Measurements from ENCODE around the gene CENPH.
"Not testable (repeated sequence)": the region's sequence is repeated elsewhere in the genome, so short reads cannot be mapped to it uniquely, and the experiment has no call there.

Gene CENPH

GRCh38 chr5:69181659-69182293 lies 7.6 kb upstream of the CENPH start:
- not testable (repeated sequence) for H3K36me3 Mint-ChIP-seq; H3K4me3 Mint-ChIP-seq; H3K27ac Mint-ChIP-seq; H3K4me1 Mint-ChIP-seq (ENCODE audit: low read depth); H3K27me3 Mint-ChIP-seq; H3K9me3 Mint-ChIP-seq (ENCODE audit: low read depth)

- no peaks in the 10 kb centered on the region for H3K27me3 Mint-ChIP-seq
- H3K9me3 Mint-ChIP-seq (ENCODE audit: low read depth): no peaks in the 10 kb centered on the region
- H3K27ac Mint-ChIP-seq: no peak overlapping the region
- no peak overlapping the region for H3K4me3 Mint-ChIP-seq
- H3K4me1 Mint-ChIP-seq (ENCODE audit: low read depth): peaks cover 7% of the 10 kb centered on the region
- H3K36me3 Mint-ChIP-seq: no peaks in the 10 kb centered on the region
Measured at GRCh38 chr5:69184621-69185020, 4.8 kb upstream of the CENPH start.

- Mint-ChIP-seq H3K27ac (no peak overlapping the region), H3K9me3 (ENCODE audit: low read depth) (no peaks in the 10 kb centered on the region), H3K27me3 (no peaks in the 10 kb centered on the region), H3K4me1 (ENCODE audit: low read depth) (peaks cover 11% of the 10 kb centered on the region), H3K4me3 (no peak overlapping the region), H3K36me3 (peaks cover 2% of the 10 kb centered on the region)
Measured at GRCh38 chr5:69187342-69187741, 2.0 kb upstream of the CENPH start.

GRCh38 chr5:69188811-69189161 lies 597 bp upstream of the CENPH start:
- Mint-ChIP-seq H3K4me3 (peak overlapping the region; percentile 96), H3K4me1 (ENCODE audit: low read depth) (peaks cover 11% of the 10 kb centered on the region), H3K36me3 (peaks cover 4% of the 10 kb centered on the region), H3K27ac (peak overlapping the region; percentile 77), H3K27me3 (no peaks in the 10 kb centered on the region), H3K9me3 (ENCODE audit: low read depth) (no peaks in the 10 kb centered on the region)

- Mint-ChIP-seq H3K9me3 (ENCODE audit: low read depth) (no peaks in the 10 kb centered on the region), H3K36me3 (peaks cover 11% of the 10 kb centered on the region), H3K27me3 (no peaks in the 10 kb centered on the region), H3K4me3 (no peak overlapping the region), H3K4me1 (ENCODE audit: low read depth) (no peaks in the 10 kb centered on the region), H3K27ac (no peak overlapping the region)
Measured at GRCh38 chr5:69202497-69202896, 13.1 kb downstream of the CENPH start.

GRCh38 chr5:69206528-69207190 lies 17.3 kb downstream of the CENPH start:
- Mint-ChIP-seq H3K4me1 (ENCODE audit: low read depth) (no peaks in the 10 kb centered on the region), H3K4me3 (no peak overlapping the region), H3K27me3 (no peaks in the 10 kb centered on the region), H3K36me3 (peaks cover 3% of the 10 kb centered on the region), H3K9me3 (ENCODE audit: low read depth) (no peaks in the 10 kb centered on the region), H3K27ac (no peak overlapping the region)

GRCh38 chr5:69209602-69210001 lies 20.2 kb downstream of the CENPH start:
- Mint-ChIP-seq H3K4me1 (ENCODE audit: low read depth) (no peaks in the 10 kb centered on the region), H3K36me3 (no peaks in the 10 kb centered on the region), H3K27me3 (no peaks in the 10 kb centered on the region), H3K9me3 (ENCODE audit: low read depth) (no peaks in the 10 kb centered on the region), H3K27ac (no peak overlapping the region), H3K4me3 (no peak overlapping the region)

GRCh38 chr5:69211200-69211599 lies 21.8 kb downstream of the CENPH start:
- H3K36me3 Mint-ChIP-seq: no peaks in the 10 kb centered on the region
- no peaks in the 10 kb centered on the region for H3K9me3 Mint-ChIP-seq (ENCODE audit: low read depth)
- peaks cover 3% of the 10 kb centered on the region for H3K4me1 Mint-ChIP-seq (ENCODE audit: low read depth)
- H3K27me3 Mint-ChIP-seq: no peaks in the 10 kb centered on the region
- H3K4me3 Mint-ChIP-seq: no peak overlapping the region
- no peak overlapping the region for H3K27ac Mint-ChIP-seq

GRCh38 chr5:69212022-69212421 lies 22.6 kb downstream of the CENPH start:
- Mint-ChIP-seq H3K4me1 (ENCODE audit: low read depth) (peaks cover 5% of the 10 kb centered on the region), H3K9me3 (ENCODE audit: low read depth) (no peaks in the 10 kb centered on the region), H3K4me3 (no peak overlapping the region), H3K27ac (no peak overlapping the region), H3K36me3 (no peaks in the 10 kb centered on the region), H3K27me3 (no peaks in the 10 kb centered on the region)

- Mint-ChIP-seq H3K4me1 (ENCODE audit: low read depth) (peaks cover 14% of the 10 kb centered on the region), H3K27me3 (no peaks in the 10 kb centered on the region), H3K4me3 (no peak overlapping the region), H3K27ac (no peak overlapping the region), H3K9me3 (ENCODE audit: low read depth) (no peaks in the 10 kb centered on the region), H3K36me3 (no peaks in the 10 kb centered on the region)
Measured at GRCh38 chr5:69213513-69214215, 24.3 kb downstream of the CENPH start.

GRCh38 chr5:69217151-69217511 lies 27.7 kb downstream of the CENPH start:
- Mint-ChIP-seq H3K36me3 (peaks cover 2% of the 10 kb centered on the region), H3K4me1 (ENCODE audit: low read depth) (peaks cover 22% of the 10 kb centered on the region), H3K27me3 (no peaks in the 10 kb centered on the region), H3K9me3 (ENCODE audit: low read depth) (no peaks in the 10 kb centered on the region), H3K4me3 (peak overlapping the region; percentile 97), H3K27ac (peak overlapping the region; percentile 96)

GRCh38 chr5:69217548-69218526 lies 28.5 kb downstream of the CENPH start:
- Mint-ChIP-seq H3K4me3 (peak overlapping the region; percentile 97), H3K4me1 (ENCODE audit: low read depth) (peaks cover 24% of the 10 kb centered on the region), H3K27ac (peak overlapping the region; percentile 96), H3K36me3 (peaks cover 3% of the 10 kb centered on the region), H3K27me3 (no peaks in the 10 kb centered on the region), H3K9me3 (ENCODE audit: low read depth) (no peaks in the 10 kb centered on the region)

GRCh38 chr5:69219939-69220338 lies 30.6 kb downstream of the CENPH start:
- Mint-ChIP-seq H3K27me3 (no peaks in the 10 kb centered on the region), H3K36me3 (peaks cover 3% of the 10 kb centered on the region), H3K4me3 (no peak overlapping the region), H3K27ac (no peak overlapping the region), H3K4me1 (ENCODE audit: low read depth) (peaks cover 24% of the 10 kb centered on the region), H3K9me3 (ENCODE audit: low read depth) (no peaks in the 10 kb centered on the region)

- not testable (repeated sequence) for H3K27me3 Mint-ChIP-seq; H3K27ac Mint-ChIP-seq; H3K9me3 Mint-ChIP-seq (ENCODE audit: low read depth); H3K36me3 Mint-ChIP-seq; H3K4me3 Mint-ChIP-seq
- peaks cover 24% of the 10 kb centered on the region for H3K4me1 Mint-ChIP-seq (ENCODE audit: low read depth)
Measured at GRCh38 chr5:69220371-69220770, 31.0 kb downstream of the CENPH start.

GRCh38 chr5:69220833-69221232 lies 31.4 kb downstream of the CENPH start:
- peaks cover 24% of the 10 kb centered on the region for H3K4me1 Mint-ChIP-seq (ENCODE audit: low read depth)
- H3K36me3 Mint-ChIP-seq; H3K27ac Mint-ChIP-seq; H3K27me3 Mint-ChIP-seq; H3K4me3 Mint-ChIP-seq; H3K9me3 Mint-ChIP-seq (ENCODE audit: low read depth): not testable (repeated sequence)

Measured in activated naive CD8-positive, alpha-beta T cell (primary cell).